ENCODE data around the gene PHKB.
A peak's percentile ranks its signal among the peaks of the same experiment; 100 is the strongest.
"Not testable (repeated sequence)": the region's sequence is repeated elsewhere in the genome, so short reads cannot be mapped to it uniquely, and the experiment has no call there.

The PHKB gene

DNA sequence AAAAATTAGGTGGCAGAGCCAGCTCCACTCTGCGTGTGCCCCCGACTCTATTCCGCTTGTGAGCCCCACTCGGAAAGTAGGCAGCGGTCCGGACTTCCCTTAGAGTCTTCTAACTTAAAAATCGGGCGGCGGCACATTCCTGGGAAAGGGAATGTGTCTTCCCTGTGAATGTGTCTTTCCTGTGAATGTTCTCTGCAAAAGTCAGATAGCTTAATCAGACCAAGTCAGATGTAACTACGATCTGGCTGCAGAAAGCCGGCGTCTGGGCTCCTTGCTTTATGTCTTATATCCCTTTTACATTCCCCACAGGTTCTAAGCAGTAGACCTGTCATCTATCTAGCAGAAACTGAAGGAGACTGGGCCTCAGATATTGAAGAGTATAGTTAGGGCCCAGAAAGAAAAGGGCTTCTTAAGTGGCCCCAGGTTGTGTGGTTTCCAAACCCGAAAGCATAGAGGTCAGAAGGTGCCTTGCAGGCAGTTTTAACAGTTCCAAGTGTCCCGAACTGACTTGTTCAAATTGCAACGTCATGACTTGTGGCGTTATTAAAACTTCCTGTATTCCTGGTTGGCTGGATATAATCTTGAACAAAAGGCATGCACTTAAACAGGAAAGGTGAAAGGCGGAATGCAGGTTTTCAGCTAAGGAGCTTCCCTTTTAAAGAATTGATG, 601 bp downstream of the PHKB start:
- H3K4me3 ChIP-seq (replicated peaks; ENCODE audit: low read depth, low read length): peak overlapping the region; percentile 98
- DNase-seq (ENCODE audit: low read depth): peak; percentile 59

DNA sequence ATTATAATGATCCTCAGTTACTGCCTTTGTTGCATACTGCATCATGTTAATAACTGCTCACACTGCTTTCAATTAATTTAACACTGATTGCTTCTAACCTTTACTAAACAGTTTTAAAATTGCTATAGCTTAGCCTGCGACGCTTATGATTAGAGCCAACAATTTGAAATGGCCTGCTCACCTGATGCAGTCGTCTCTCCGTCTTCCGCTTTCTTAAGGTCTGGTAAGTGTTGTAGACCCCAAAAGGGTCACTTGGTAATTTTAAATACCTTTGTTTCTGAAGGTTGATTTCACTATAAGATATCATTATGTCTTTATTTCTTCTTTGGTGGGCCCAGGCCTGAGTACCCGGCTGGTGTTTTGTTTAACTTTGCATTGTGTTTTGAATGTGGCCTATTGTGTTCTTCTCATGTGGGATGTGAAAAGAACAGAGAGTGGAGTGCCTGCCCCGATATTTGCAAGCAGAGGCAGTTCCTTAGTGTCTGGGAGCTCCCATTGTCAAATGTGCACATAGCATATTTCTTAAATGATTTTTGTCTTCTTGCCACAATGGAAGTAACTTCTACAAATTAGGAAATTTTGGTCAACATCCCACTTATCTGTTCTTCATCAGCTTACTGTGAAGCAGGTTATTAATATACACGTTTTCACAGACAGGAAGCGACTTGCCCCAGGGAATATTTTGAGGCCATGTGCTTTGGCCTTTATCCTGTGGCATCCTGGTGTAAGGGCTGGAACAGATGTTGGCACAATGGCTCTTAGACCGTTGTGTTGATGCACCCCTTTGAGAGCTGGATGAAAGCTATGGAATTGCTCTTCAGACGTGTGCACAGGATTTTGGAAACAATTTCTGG, 2.9 kb downstream of the PHKB start:
- TF ChIP-seq, protein P1, sequence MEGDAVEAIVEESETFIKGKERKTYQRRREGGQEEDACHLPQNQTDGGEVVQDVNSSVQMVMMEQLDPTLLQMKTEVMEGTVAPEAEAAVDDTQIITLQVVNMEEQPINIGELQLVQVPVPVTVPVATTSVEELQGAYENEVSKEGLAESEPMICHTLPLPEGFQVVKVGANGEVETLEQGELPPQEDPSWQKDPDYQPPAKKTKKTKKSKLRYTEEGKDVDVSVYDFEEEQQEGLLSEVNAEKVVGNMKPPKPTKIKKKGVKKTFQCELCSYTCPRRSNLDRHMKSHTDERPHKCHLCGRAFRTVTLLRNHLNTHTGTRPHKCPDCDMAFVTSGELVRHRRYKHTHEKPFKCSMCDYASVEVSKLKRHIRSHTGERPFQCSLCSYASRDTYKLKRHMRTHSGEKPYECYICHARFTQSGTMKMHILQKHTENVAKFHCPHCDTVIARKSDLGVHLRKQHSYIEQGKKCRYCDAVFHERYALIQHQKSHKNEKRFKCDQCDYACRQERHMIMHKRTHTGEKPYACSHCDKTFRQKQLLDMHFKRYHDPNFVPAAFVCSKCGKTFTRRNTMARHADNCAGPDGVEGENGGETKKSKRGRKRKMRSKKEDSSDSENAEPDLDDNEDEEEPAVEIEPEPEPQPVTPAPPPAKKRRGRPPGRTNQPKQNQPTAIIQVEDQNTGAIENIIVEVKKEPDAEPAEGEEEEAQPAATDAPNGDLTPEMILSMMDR (IDR thresholded peaks at IDR 0.05; ENCODE audit: low read length, missing control alignments): no peak
- DNase-seq (ENCODE audit: low read depth): no peak
- no peak overlapping the region for H3K4me3 ChIP-seq (replicated peaks; ENCODE audit: low read depth, low read length)

More for the DNA sequence above, 601 bp downstream of the PHKB start:
- TF ChIP-seq, protein P1 (IDR thresholded peaks at IDR 0.05; ENCODE audit: low read length, missing control alignments): no peak

DNA sequence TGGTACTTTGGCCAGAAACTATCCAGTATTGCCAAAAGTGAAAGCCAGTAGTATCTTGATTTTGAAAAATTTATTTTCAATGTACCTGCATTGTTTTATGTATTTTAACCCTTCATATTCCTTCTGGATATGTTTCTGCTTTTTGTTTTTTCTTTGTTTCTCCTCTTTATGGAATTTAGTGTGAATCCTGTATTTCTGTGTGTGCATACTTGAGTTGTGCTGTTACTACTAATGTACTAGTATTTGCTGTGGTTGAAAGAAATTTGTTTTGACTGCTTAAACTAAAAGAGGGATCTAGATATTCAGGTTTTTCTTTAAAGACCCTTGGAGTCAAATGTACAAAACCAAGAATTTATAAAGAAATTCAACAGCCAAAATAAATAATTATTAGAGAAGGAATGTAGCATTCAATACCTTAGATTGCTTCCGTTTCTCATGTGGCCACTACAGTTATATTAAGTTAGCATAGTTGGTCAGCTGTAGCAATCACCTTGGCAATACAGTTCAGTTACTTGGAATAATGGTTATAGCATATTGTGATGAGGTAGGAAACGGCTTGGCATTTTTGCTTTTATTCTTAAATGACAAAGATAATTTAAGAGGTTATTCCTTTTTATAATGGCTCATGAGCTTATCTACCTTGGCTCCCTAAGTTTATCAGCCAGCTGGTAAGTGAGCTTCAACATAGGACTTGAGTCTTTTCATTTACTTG, 4.9 kb downstream of the PHKB start:
- TF ChIP-seq, protein P1 (IDR thresholded peaks at IDR 0.05; ENCODE audit: low read length, missing control alignments): no peak

DNA sequence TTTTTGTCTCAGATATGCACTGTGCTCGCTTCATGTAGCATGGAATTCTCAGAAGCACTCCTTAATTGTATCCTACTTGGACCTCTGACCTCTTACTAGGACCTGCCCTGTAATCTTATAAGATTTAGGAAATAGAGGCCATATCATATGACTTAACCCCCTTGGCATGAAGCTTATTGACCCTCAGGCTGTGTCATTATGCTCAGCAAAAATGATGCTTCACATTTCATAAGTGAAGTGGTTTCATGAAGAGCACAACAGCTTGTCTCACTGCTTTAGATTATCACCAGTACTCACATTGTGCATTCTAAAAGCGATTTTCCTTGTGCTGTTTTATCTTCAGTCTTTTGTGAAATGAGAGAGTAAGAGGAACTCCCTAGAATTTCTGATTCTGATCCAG, 6.4 kb downstream of the PHKB start:
- no peak for DNase-seq (ENCODE audit: low read depth)
- TF ChIP-seq, protein P1 (IDR thresholded peaks at IDR 0.05; ENCODE audit: low read length, missing control alignments): no peak
- no peak overlapping the region for H3K4me3 ChIP-seq (replicated peaks; ENCODE audit: low read depth, low read length)

More for the DNA sequence above, 4.9 kb downstream of the PHKB start:
- no peak for DNase-seq (ENCODE audit: low read depth)
- H3K4me3 ChIP-seq (replicated peaks; ENCODE audit: low read depth, low read length): no peak overlapping the region

DNA sequence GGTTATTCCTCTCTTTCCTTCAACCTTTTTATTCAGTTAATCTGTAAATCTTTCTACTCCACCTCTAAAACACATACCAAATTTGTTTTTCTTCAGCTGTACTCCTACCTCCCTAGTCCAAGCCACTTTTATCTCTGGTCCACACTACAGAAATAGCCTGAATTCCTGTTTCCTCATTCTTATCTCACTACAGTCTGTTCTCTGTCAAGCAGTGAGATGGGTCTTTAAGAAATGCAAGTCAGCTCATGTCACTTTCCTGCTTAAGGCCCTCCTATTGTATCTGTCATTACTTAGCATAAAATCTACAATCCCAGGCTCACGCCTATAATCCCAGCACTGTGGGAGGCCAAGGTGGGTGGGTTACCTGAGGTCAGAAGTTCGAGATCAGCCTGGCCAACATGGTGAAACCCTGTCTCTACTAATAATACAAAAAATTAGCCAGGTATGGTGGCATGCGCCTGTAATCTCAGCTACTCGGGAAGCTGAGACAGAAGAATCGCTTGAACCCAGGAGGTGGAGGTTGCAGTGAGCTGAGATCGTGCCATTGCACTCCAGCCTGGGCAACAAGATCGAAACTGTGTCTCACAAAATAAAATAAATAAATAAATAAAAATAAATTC, 7.0 kb downstream of the PHKB start:
- H3K4me3 ChIP-seq (replicated peaks; ENCODE audit: low read depth, low read length): not testable (repeated sequence)
- DNase-seq (ENCODE audit: low read depth): peak; percentile 43

DNA sequence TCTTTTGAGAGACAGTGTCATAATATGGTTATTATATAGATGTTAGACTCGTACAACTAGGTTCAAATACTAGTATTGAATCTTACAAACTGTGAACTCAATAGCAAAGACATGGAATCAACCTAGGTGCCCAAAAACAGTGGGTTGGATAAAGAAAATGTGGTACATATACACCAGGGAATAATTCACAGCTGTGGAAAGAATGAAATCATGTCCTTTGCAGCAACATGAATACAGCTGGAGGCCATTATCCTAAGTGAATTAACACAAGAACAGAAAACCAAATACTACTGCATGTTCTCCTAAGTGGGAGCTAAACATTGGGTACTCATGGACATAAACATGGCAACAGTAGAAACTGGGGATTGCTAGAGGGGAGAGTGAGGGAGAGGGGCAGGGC, 8.1 kb downstream of the PHKB start:
- TF ChIP-seq, protein P1 (IDR thresholded peaks at IDR 0.05; ENCODE audit: low read length, missing control alignments): no peak
- H3K4me3 ChIP-seq (replicated peaks; ENCODE audit: low read depth, low read length): no peak overlapping the region
- no peak for DNase-seq (ENCODE audit: low read depth)

DNA sequence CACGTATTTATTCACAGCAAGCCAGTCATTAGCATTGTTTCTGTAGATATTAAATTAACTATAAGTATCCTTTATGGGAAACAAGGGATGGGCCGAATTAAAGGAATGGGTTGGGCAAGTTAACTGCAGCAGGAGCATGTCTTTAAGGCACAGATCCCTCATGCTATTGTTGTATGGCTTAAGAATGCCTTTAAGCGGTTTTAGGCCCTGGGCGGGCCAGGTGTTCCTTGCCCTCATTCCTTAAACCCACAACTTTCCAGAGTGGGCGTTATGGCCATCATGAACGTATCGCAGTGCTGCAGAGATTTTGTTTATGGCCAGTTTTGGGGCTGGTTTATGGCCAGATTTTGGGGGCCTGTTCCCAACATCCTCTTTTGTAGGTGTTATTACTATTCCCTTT, 9.1 kb downstream of the PHKB start:
- TF ChIP-seq, protein P1 (IDR thresholded peaks at IDR 0.05; ENCODE audit: low read length, missing control alignments): no peak
- no peak overlapping the region for H3K4me3 ChIP-seq (replicated peaks; ENCODE audit: low read depth, low read length)
- DNase-seq (ENCODE audit: low read depth): no peak
